Measurements from ENCODE around the gene FCGR1A.
"Not testable (repeated sequence)": the region's sequence is repeated elsewhere in the genome, so short reads cannot be mapped to it uniquely, and the experiment has no call there.

FCGR1A gene

GRCh38 chr1:149841149-149841548, 58.7 kb downstream of the FCGR1A start:
- not testable (repeated sequence) for DNase-seq
